Measurements from ENCODE around the gene SCO1. TPM values are rescaled to one million over a fixed set of nuclear protein-coding genes. Genes with fewer than 3 reads are reported as not detected.

The SCO1 gene
- polyA plus RNA-seq, 4 donors, result 15.7 to 43.5 (median 24.8) TPM

- FAIRE-seq, result no peak
- Histone ChIP-seq H3K36me3 (ENCODE audit: control insufficient read depth in 3 of 3, insufficient read depth in 2 of 3, low read depth in 1 of 3, low read length in 3 of 3) (peaks cover 0 to 11% (median 8%) of the 10 kb centered on the region in 3 donors), H3K9me3 (ENCODE audit: control insufficient read depth in 2 of 2, insufficient read depth in 1 of 2, low read depth in 1 of 2, low read length in 1 of 2) (no peaks in the 10 kb centered on the region)
These were observed 50.8 kb downstream of the SCO1 start for GRCh38 chr17:10646392-10646990.

DNA sequence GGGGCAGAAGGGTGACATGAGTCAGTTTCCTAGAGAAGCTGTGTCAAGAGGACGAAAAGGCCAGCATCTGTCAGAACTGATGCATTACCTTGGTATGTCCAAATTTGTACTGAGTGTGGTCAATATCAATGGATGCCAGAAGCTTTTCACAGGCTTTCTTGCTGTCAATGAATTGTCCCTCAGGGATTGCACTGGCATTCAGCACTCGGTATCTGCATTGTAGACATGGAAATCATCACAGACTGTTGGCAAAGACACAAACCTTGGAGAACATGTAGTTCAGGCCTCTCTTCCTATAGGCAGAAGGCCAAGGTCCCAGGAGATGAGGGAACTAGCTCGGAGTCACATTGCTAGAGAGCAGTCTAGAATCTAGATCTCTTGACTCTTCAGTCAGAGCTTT lies 56.9 kb downstream of the SCO1 start:
- Histone ChIP-seq H3K4me1 (ENCODE audit: control insufficient read depth in 3 of 3, insufficient read depth in 2 of 3, low read depth in 1 of 3, low read length in 2 of 3) (no peaks in the 10 kb centered on the region), H3K4me3 (ENCODE audit: low read depth in 1 of 3, low read length in 3 of 3) (no peak overlapping the region), H3K27ac (ENCODE audit: low read depth in 1 of 3, low read length in 2 of 3) (no peak overlapping the region), H3K36me3 (ENCODE audit: control insufficient read depth in 3 of 3, insufficient read depth in 2 of 3, low read depth in 1 of 3, low read length in 3 of 3) (peaks cover 0 to 24% (median 11%) of the 10 kb centered on the region in 3 donors), H3K9me3 (ENCODE audit: control insufficient read depth in 2 of 2, insufficient read depth in 1 of 2, low read depth in 1 of 2, low read length in 1 of 2) (no peaks in the 10 kb centered on the region), H3K27me3 (ENCODE audit: control insufficient read depth in 3 of 3, insufficient read depth in 3 of 3, low read length in 3 of 3) (no peaks in the 10 kb centered on the region)
- DNase-seq (no peak), FAIRE-seq (no peak)
- 66 to 81% (median 72%) methylated on average over 3 of the region's 3 CpGs for WGBS, 3 donors

More at GRCh38 chr17:10646392-10646990, 50.8 kb downstream of the SCO1 start:
- H3K4me3 ChIP-seq (ENCODE audit: low read depth in 1 of 3, low read length in 3 of 3), result no peak overlapping the region
- H3K4me1 ChIP-seq (ENCODE audit: control insufficient read depth in 3 of 3, insufficient read depth in 2 of 3, low read depth in 1 of 3, low read length in 2 of 3), result no peaks in the 10 kb centered on the region
- no peak overlapping the region for H3K27ac ChIP-seq (ENCODE audit: low read depth in 1 of 3, low read length in 2 of 3)
- 44 to 47% (median 44%) methylated on average over 8 of the region's 8 CpGs for WGBS, 3 donors
- no peaks in the 10 kb centered on the region for H3K27me3 ChIP-seq (ENCODE audit: control insufficient read depth in 3 of 3, insufficient read depth in 3 of 3, low read length in 3 of 3)
- DNase-seq, result peak; percentile 64 to 77

GRCh38 chr17:10638151-10638550 lies 59.2 kb downstream of the SCO1 start:
- FAIRE-seq, result no peak
- H3K9me3 ChIP-seq (ENCODE audit: control insufficient read depth in 2 of 2, insufficient read depth in 1 of 2, low read depth in 1 of 2, low read length in 1 of 2), result no peaks in the 10 kb centered on the region
- H3K27ac ChIP-seq (ENCODE audit: low read depth in 1 of 3, low read length in 2 of 3), result no peak overlapping the region
- no peaks in the 10 kb centered on the region for H3K27me3 ChIP-seq (ENCODE audit: control insufficient read depth in 3 of 3, insufficient read depth in 3 of 3, low read length in 3 of 3)
- peaks cover 0 to 27% (median 11%) of the 10 kb centered on the region in 3 donors for H3K36me3 ChIP-seq (ENCODE audit: control insufficient read depth in 3 of 3, insufficient read depth in 2 of 3, low read depth in 1 of 3, low read length in 3 of 3)
- no peak for DNase-seq
- WGBS, 3 donors, result 93 to 96% (median 94%) methylated on average over 25 of the region's 25 CpGs
- H3K4me1 ChIP-seq (ENCODE audit: control insufficient read depth in 3 of 3, insufficient read depth in 2 of 3, low read depth in 1 of 3, low read length in 2 of 3), result no peaks in the 10 kb centered on the region
- no peak overlapping the region for H3K4me3 ChIP-seq (ENCODE audit: low read depth in 1 of 3, low read length in 3 of 3)

- no peak for FAIRE-seq
These were observed 62.0 kb downstream of the SCO1 start for GRCh38 chr17:10635290-10635689.

GRCh38 chr17:10633738-10634379 lies 63.5 kb downstream of the SCO1 start:
- Histone ChIP-seq H3K9me3 (ENCODE audit: control insufficient read depth in 2 of 2, insufficient read depth in 1 of 2, low read depth in 1 of 2, low read length in 1 of 2) (no peaks in the 10 kb centered on the region), H3K4me3 (ENCODE audit: low read depth in 1 of 3, low read length in 3 of 3) (no peak overlapping the region), H3K4me1 (ENCODE audit: control insufficient read depth in 3 of 3, insufficient read depth in 2 of 3, low read depth in 1 of 3, low read length in 2 of 3) (no peaks in the 10 kb centered on the region), H3K27me3 (ENCODE audit: control insufficient read depth in 3 of 3, insufficient read depth in 3 of 3, low read length in 3 of 3) (no peaks in the 10 kb centered on the region), H3K27ac (ENCODE audit: low read depth in 1 of 3, low read length in 2 of 3) (no peak overlapping the region), H3K36me3 (ENCODE audit: control insufficient read depth in 3 of 3, insufficient read depth in 2 of 3, low read depth in 1 of 3, low read length in 3 of 3) (peaks cover 0 to 34% (median 2%) of the 10 kb centered on the region in 3 donors)
- DNase-seq (no peak), FAIRE-seq (no peak)
- 82 to 89% (median 89%) methylated on average over 15 of the region's 15 CpGs for WGBS, 3 donors

More at GRCh38 chr17:10635290-10635689, 62.0 kb downstream of the SCO1 start:
- Histone ChIP-seq H3K9me3 (ENCODE audit: control insufficient read depth in 2 of 2, insufficient read depth in 1 of 2, low read depth in 1 of 2, low read length in 1 of 2) (no peaks in the 10 kb centered on the region), H3K36me3 (ENCODE audit: control insufficient read depth in 3 of 3, insufficient read depth in 2 of 3, low read depth in 1 of 3, low read length in 3 of 3) (peaks cover 0 to 29% (median 4%) of the 10 kb centered on the region in 3 donors), H3K27me3 (ENCODE audit: control insufficient read depth in 3 of 3, insufficient read depth in 3 of 3, low read length in 3 of 3) (no peaks in the 10 kb centered on the region), H3K27ac (ENCODE audit: low read depth in 1 of 3, low read length in 2 of 3) (no peak overlapping the region), H3K4me1 (ENCODE audit: control insufficient read depth in 3 of 3, insufficient read depth in 2 of 3, low read depth in 1 of 3, low read length in 2 of 3) (no peaks in the 10 kb centered on the region), H3K4me3 (ENCODE audit: low read depth in 1 of 3, low read length in 3 of 3) (no peak overlapping the region)
- DNase-seq, result no peak
- 92 to 95% (median 93%) methylated on average over 14 of the region's 14 CpGs for WGBS, 3 donors

GRCh38 chr17:10631701-10632100 lies 65.6 kb downstream of the SCO1 start:
- Histone ChIP-seq H3K9me3 (ENCODE audit: control insufficient read depth in 2 of 2, insufficient read depth in 1 of 2, low read depth in 1 of 2, low read length in 1 of 2) (no peaks in the 10 kb centered on the region), H3K36me3 (ENCODE audit: control insufficient read depth in 3 of 3, insufficient read depth in 2 of 3, low read depth in 1 of 3, low read length in 3 of 3) (peaks cover 0 to 26% (median 2%) of the 10 kb centered on the region in 3 donors), H3K27ac (ENCODE audit: low read depth in 1 of 3, low read length in 2 of 3) (no peak overlapping the region), H3K27me3 (ENCODE audit: control insufficient read depth in 3 of 3, insufficient read depth in 3 of 3, low read length in 3 of 3) (no peaks in the 10 kb centered on the region), H3K4me1 (ENCODE audit: control insufficient read depth in 3 of 3, insufficient read depth in 2 of 3, low read depth in 1 of 3, low read length in 2 of 3) (no peaks in the 10 kb centered on the region), H3K4me3 (ENCODE audit: low read depth in 1 of 3, low read length in 3 of 3) (no peak overlapping the region)
- WGBS, 3 donors, result 87 to 93% (median 88%) methylated on average over 15 of the region's 15 CpGs
- no peak for FAIRE-seq
- DNase-seq, result no peak

- Histone ChIP-seq H3K9me3 (ENCODE audit: control insufficient read depth in 2 of 2, insufficient read depth in 1 of 2, low read depth in 1 of 2, low read length in 1 of 2) (no peaks in the 10 kb centered on the region), H3K36me3 (ENCODE audit: control insufficient read depth in 3 of 3, insufficient read depth in 2 of 3, low read depth in 1 of 3, low read length in 3 of 3) (peaks cover 0 to 26% (median 2%) of the 10 kb centered on the region in 3 donors), H3K4me1 (ENCODE audit: control insufficient read depth in 3 of 3, insufficient read depth in 2 of 3, low read depth in 1 of 3, low read length in 2 of 3) (no peaks in the 10 kb centered on the region), H3K27me3 (ENCODE audit: control insufficient read depth in 3 of 3, insufficient read depth in 3 of 3, low read length in 3 of 3) (no peaks in the 10 kb centered on the region), H3K4me3 (ENCODE audit: low read depth in 1 of 3, low read length in 3 of 3) (no peak overlapping the region), H3K27ac (ENCODE audit: low read depth in 1 of 3, low read length in 2 of 3) (no peak overlapping the region)
- 49 to 55% (median 52%) methylated on average over 18 of the region's 18 CpGs for WGBS, 3 donors
- DNase-seq (peak; percentile 25 to 39), FAIRE-seq (no peak)
These were observed 66.2 kb downstream of the SCO1 start for GRCh38 chr17:10631048-10631700.

- Histone ChIP-seq H3K36me3 (ENCODE audit: control insufficient read depth in 3 of 3, insufficient read depth in 2 of 3, low read depth in 1 of 3, low read length in 3 of 3) (peaks cover 0 to 26% (median 0%) of the 10 kb centered on the region in 3 donors), H3K4me3 (ENCODE audit: low read depth in 1 of 3, low read length in 3 of 3) (no peak overlapping the region), H3K9me3 (ENCODE audit: control insufficient read depth in 2 of 2, insufficient read depth in 1 of 2, low read depth in 1 of 2, low read length in 1 of 2) (no peaks in the 10 kb centered on the region), H3K4me1 (ENCODE audit: control insufficient read depth in 3 of 3, insufficient read depth in 2 of 3, low read depth in 1 of 3, low read length in 2 of 3) (no peaks in the 10 kb centered on the region), H3K27me3 (ENCODE audit: control insufficient read depth in 3 of 3, insufficient read depth in 3 of 3, low read length in 3 of 3) (no peaks in the 10 kb centered on the region), H3K27ac (ENCODE audit: low read depth in 1 of 3, low read length in 2 of 3) (no peak overlapping the region)
- WGBS, 3 donors, result 92 to 96% (median 94%) methylated on average over 12 of the region's 12 CpGs
- DNase-seq (no peak), FAIRE-seq (no peak)
These were observed 67.6 kb downstream of the SCO1 start for GRCh38 chr17:10629706-10630105.
